Endodermal cell (in vitro differentiated cells): ENCODE measurements around the gene NTN4. TPM values are rescaled to one million over a fixed set of nuclear protein-coding genes. Genes with fewer than 3 reads are reported as not detected.

Experiments used
- DNase-seq: peaks from one replicate; pipeline ENCODE4 v3.0.0-alpha.2; 2017
- H3K27ac ChIP-seq: 2 replicates; pipeline ENCODE4 v1.5.1; 2013; ENCODE audit warnings: mild to moderate bottlenecking, low read depth, low read length, moderate library complexity
- H3K27me3 ChIP-seq: 2 replicates; pipeline ENCODE4 v1.6.1; 2013; ENCODE audit warnings: mild to moderate bottlenecking, low read length, moderate library complexity; ENCODE audit not compliant: insufficient read depth, control insufficient read depth, poor library complexity, severe bottlenecking
- H3K36me3 ChIP-seq: 2 replicates; pipeline ENCODE4 v1.7.0; 2013; ENCODE audit warnings: mild to moderate bottlenecking, low read length, moderate library complexity; ENCODE audit not compliant: control insufficient read depth, insufficient read depth
- H3K4me1 ChIP-seq: one replicate; pipeline ENCODE4 v1.7.0; 2013; ENCODE audit warnings: low read length; ENCODE audit not compliant: control insufficient read depth, insufficient read depth
- H3K4me3 ChIP-seq: 2 replicates; pipeline ENCODE4 v1.5.1; 2013; ENCODE audit warnings: mild to moderate bottlenecking, low read length, moderate library complexity
- H3K9ac ChIP-seq: 2 replicates; pipeline ENCODE4 v1.6.1; 2013; ENCODE audit warnings: mild to moderate bottlenecking, low read length, moderate library complexity; ENCODE audit not compliant: poor library complexity, severe bottlenecking; ENCODE audit errors: extremely low read depth
- H3K9me3 ChIP-seq: 2 replicates; pipeline ENCODE4 v1.6.1; 2013; ENCODE audit warnings: mild to moderate bottlenecking, low read length, moderate library complexity; ENCODE audit not compliant: control insufficient read depth
- H3K27ac Mint-ChIP-seq: 2 replicates; pipeline ENCODE4 v1.8.0; 2020; ENCODE audit warnings: mixed read lengths
- H3K27me3 Mint-ChIP-seq: 2 replicates; pipeline ENCODE4 v1.8.0; 2021; ENCODE audit warnings: mild to moderate bottlenecking, mixed read lengths; ENCODE audit not compliant: insufficient read depth
- H3K36me3 Mint-ChIP-seq: 2 replicates; pipeline ENCODE4 v1.8.0; 2020; ENCODE audit warnings: low read depth, mixed read lengths
- H3K4me1 Mint-ChIP-seq: 2 replicates; pipeline ENCODE4 v1.8.0; 2020; ENCODE audit warnings: mixed read lengths
- H3K4me3 Mint-ChIP-seq: 2 replicates; pipeline ENCODE4 v1.8.0; 2020; ENCODE audit warnings: mild to moderate bottlenecking, moderate library complexity, mixed read lengths
- H3K9me3 Mint-ChIP-seq: 2 replicates; pipeline ENCODE4 v1.8.0; 2020; ENCODE audit warnings: mild to moderate bottlenecking, mixed read lengths
- WGBS, 2 experiments: methylation state at CpG; one replicate each; pipeline versions ENCODE4 v1.1.5 to v1.1.7; 2013; ENCODE audit warnings: missing lambda C conversion rate in 2 of 2, mixed read lengths in 1 of 2; ENCODE audit not compliant: insufficient coverage in 1 of 2, insufficient read length in 1 of 2; 5-methylcytosine and 5-hydroxymethylcytosine counted together
- total RNA-seq, 2 donors: library from RNA; stranded (reverse); fragmentation: NEBNext Ultra II Directional in 1 of 2; extraction: Animal tissue kit (Norgen Biotek cat#: 25700) in 1 of 2; gene quantifications; 2 replicates in 1 of 2; 3 replicates in 1 of 2; pipeline ENCODE4 v1.2.1, GENCODE V29; 2021
- TF ChIP-seq, protein P1 (sequence below): fragments of 200-600 bp; sonication (generic); conservative IDR thresholded peaks from 2 replicates; pipeline ENCODE4 v1.5.0; 2021; ENCODE audit warnings: antibody characterized with exemption, mild to moderate bottlenecking

The NTN4 gene
- total RNA-seq, 2 donors from 2014 or later, result 57.4 to 58.2 TPM

GRCh38 chr12:95646781-95647190, 143.8 kb downstream of the NTN4 start:
- Histone ChIP-seq H3K9ac (no peak overlapping the region), H3K9me3 (peaks cover 6% of the 10 kb centered on the region), H3K4me1 (no peaks in the 10 kb centered on the region), H3K27ac (peak overlapping the region; percentile 62), H3K36me3 (no peaks in the 10 kb centered on the region), H3K27me3 (no peaks in the 10 kb centered on the region), H3K4me3 (no peak overlapping the region)
- Mint-ChIP-seq H3K27ac (no peak overlapping the region), H3K9me3 (peaks cover 9% of the 10 kb centered on the region), H3K27me3 (no peaks in the 10 kb centered on the region), H3K36me3 (no peaks in the 10 kb centered on the region), H3K4me1 (peaks cover 5% of the 10 kb centered on the region), H3K4me3 (no peak overlapping the region)
- TF ChIP-seq, protein P1, sequence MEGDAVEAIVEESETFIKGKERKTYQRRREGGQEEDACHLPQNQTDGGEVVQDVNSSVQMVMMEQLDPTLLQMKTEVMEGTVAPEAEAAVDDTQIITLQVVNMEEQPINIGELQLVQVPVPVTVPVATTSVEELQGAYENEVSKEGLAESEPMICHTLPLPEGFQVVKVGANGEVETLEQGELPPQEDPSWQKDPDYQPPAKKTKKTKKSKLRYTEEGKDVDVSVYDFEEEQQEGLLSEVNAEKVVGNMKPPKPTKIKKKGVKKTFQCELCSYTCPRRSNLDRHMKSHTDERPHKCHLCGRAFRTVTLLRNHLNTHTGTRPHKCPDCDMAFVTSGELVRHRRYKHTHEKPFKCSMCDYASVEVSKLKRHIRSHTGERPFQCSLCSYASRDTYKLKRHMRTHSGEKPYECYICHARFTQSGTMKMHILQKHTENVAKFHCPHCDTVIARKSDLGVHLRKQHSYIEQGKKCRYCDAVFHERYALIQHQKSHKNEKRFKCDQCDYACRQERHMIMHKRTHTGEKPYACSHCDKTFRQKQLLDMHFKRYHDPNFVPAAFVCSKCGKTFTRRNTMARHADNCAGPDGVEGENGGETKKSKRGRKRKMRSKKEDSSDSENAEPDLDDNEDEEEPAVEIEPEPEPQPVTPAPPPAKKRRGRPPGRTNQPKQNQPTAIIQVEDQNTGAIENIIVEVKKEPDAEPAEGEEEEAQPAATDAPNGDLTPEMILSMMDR, result no peak
- no peak for DNase-seq
- WGBS, 2 experiments, result 91 to 100% methylated on average over 2 to 5 of the region's 5 CpGs

- H3K4me1 Mint-ChIP-seq, result peaks cover 12% of the 10 kb centered on the region
- Histone ChIP-seq H3K36me3 (no peaks in the 10 kb centered on the region), H3K4me1 (peaks cover 5% of the 10 kb centered on the region), H3K9me3 (peaks cover 6% of the 10 kb centered on the region), H3K27ac (no peak overlapping the region), H3K27me3 (no peaks in the 10 kb centered on the region), H3K9ac (no peak overlapping the region), H3K4me3 (no peak overlapping the region)
- H3K4me3 Mint-ChIP-seq, result no peak overlapping the region
- 93% methylated on average over 3 of the region's 4 CpGs; no CpG with 5 or more reads in 1 of the 2 experiments for WGBS, 2 experiments
- DNase-seq, result no peak
- H3K9me3 Mint-ChIP-seq, result peaks cover 9% of the 10 kb centered on the region
- no peak overlapping the region for H3K27ac Mint-ChIP-seq
- TF ChIP-seq, protein P1, result no peak
- H3K27me3 Mint-ChIP-seq, result no peaks in the 10 kb centered on the region
- no peaks in the 10 kb centered on the region for H3K36me3 Mint-ChIP-seq
Measured at GRCh38 chr12:95643256-95643655, 147.3 kb downstream of the NTN4 start.

DNA sequence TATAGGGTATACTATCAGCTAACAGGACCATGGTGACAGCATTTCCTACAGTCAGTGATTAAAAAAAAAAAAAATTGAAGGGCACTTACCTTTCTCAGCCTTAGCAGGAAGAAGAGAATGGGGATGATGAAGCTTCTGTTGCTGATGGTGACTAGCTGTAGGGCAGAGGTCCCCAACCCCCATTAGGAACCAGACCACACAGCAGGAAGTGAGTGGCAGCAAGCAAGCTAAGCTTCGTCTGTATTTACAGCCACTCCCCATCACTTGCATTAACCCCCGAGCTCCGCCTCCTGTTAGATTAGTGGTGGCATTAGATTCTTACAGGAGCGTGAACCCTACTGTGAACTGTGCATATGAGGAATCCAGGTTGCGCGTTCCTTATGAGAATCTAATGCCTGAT, 148.0 kb downstream of the NTN4 start:
- Mint-ChIP-seq H3K4me1 (peaks cover 12% of the 10 kb centered on the region), H3K4me3 (no peak overlapping the region), H3K27me3 (no peaks in the 10 kb centered on the region), H3K36me3 (no peaks in the 10 kb centered on the region), H3K27ac (no peak overlapping the region), H3K9me3 (peaks cover 9% of the 10 kb centered on the region)
- no peak overlapping the region for H3K9ac ChIP-seq
- H3K27ac ChIP-seq, result no peak overlapping the region
- WGBS, 2 experiments, result 93 to 95% methylated on average over 3 to 6 of the region's 6 CpGs
- peaks cover 5% of the 10 kb centered on the region for H3K4me1 ChIP-seq
- TF ChIP-seq, protein P1, result no peak
- DNase-seq, result no peak
- H3K27me3 ChIP-seq, result no peaks in the 10 kb centered on the region
- peaks cover 6% of the 10 kb centered on the region for H3K9me3 ChIP-seq
- no peak overlapping the region for H3K4me3 ChIP-seq
- no peaks in the 10 kb centered on the region for H3K36me3 ChIP-seq
